ENCODE data around the gene SUSD5. TPM values are rescaled to one million over a fixed set of nuclear protein-coding genes. Genes with fewer than 3 reads are reported as not detected.
"Not testable (repeated sequence)": the region's sequence is repeated elsewhere in the genome, so short reads cannot be mapped to it uniquely, and the experiment has no call there.

The SUSD5 gene
- total RNA-seq, 1 experiment from 2014 or later, result 18.2 TPM

- peak; percentile 78 for DNase-seq (ENCODE audit: low read depth)
These were observed 65.9 kb downstream of the SUSD5 start for GRCh38 chr3:33152363-33153360.

- DNase-seq (ENCODE audit: low read depth), result no peak
These were observed 69.3 kb downstream of the SUSD5 start for GRCh38 chr3:33149342-33149741.

- DNase-seq (ENCODE audit: low read depth), result peak; percentile 31
These were observed 71.7 kb downstream of the SUSD5 start for GRCh38 chr3:33146791-33147445.

GRCh38 chr3:33145901-33146580 is 72.6 kb downstream of the SUSD5 start:
- DNase-seq (ENCODE audit: low read depth), result no peak

GRCh38 chr3:33145221-33145900 is 73.2 kb downstream of the SUSD5 start:
- DNase-seq (ENCODE audit: low read depth), result no peak

GRCh38 chr3:33144433-33144832 is 74.2 kb downstream of the SUSD5 start:
- no peak for DNase-seq (ENCODE audit: low read depth)

GRCh38 chr3:33141006-33141405 is 77.6 kb downstream of the SUSD5 start:
- DNase-seq (ENCODE audit: low read depth), result no peak

- no peak for DNase-seq (ENCODE audit: low read depth)
These were observed 78.6 kb downstream of the SUSD5 start for GRCh38 chr3:33139996-33140395.

GRCh38 chr3:33139006-33139623 is 79.5 kb downstream of the SUSD5 start:
- not testable (repeated sequence) for DNase-seq (ENCODE audit: low read depth)

- no peak for DNase-seq (ENCODE audit: low read depth)
These were observed 80.9 kb downstream of the SUSD5 start for GRCh38 chr3:33137691-33138090.

GRCh38 chr3:33134026-33134625 is 84.5 kb downstream of the SUSD5 start:
- peak; percentile 74 for DNase-seq (ENCODE audit: low read depth)

GRCh38 chr3:33132019-33132360 is 86.6 kb downstream of the SUSD5 start:
- no peak for DNase-seq (ENCODE audit: low read depth)

- peak; percentile 69 for DNase-seq (ENCODE audit: low read depth)
These were observed 87.1 kb downstream of the SUSD5 start for GRCh38 chr3:33131331-33132018.

GRCh38 chr3:33130144-33130543 is 88.5 kb downstream of the SUSD5 start:
- no peak for DNase-seq (ENCODE audit: low read depth)

- DNase-seq (ENCODE audit: low read depth), result no peak
These were observed 89.9 kb downstream of the SUSD5 start for GRCh38 chr3:33128706-33129105.

GRCh38 chr3:33125840-33126239 is 92.8 kb downstream of the SUSD5 start:
- no peak for DNase-seq (ENCODE audit: low read depth)

- no peak for DNase-seq (ENCODE audit: low read depth)
These were observed 94.0 kb downstream of the SUSD5 start for GRCh38 chr3:33124638-33125037.

- no peak for DNase-seq (ENCODE audit: low read depth)
These were observed 95.6 kb downstream of the SUSD5 start for GRCh38 chr3:33122991-33123390.

- no peak for DNase-seq (ENCODE audit: low read depth)
These were observed 98.7 kb downstream of the SUSD5 start for GRCh38 chr3:33119891-33120290.

GRCh38 chr3:33117461-33117860 is 101.1 kb downstream of the SUSD5 start:
- DNase-seq (ENCODE audit: low read depth), result no peak
